Prostate gland (tissue), 2 donors: ENCODE results near the gene AP2M1. TPM values are rescaled to one million over a fixed set of nuclear protein-coding genes. Genes with fewer than 3 reads are reported as not detected.

Source experiments
- DNase-seq: peaks from one replicate; pipeline ENCODE4 v3.0.0-alpha.2; 2019; ENCODE audit warnings: low spot score
- H3K27ac ChIP-seq, 2 donors: fragments of 200-600 bp; sonication (generic); 2 replicates each; pipeline ENCODE4 v1.5.1; 2017 to 2019
- H3K27me3 ChIP-seq: fragments of 200-600 bp; sonication (generic); replicated peaks from 2 replicates; pipeline ENCODE4 v1.5.1; 2019; ENCODE audit not compliant: insufficient read depth
- H3K36me3 ChIP-seq, 2 donors: fragments of 200-600 bp; sonication (generic); 1 replicate in 1 of 2; 2 replicates in 1 of 2; pipeline versions ENCODE4 v1.5.1 to v1.8.1; 2017 to 2019
- H3K4me1 ChIP-seq: fragments of 200-600 bp; sonication (generic); replicated peaks from 2 replicates; pipeline ENCODE4 v1.5.1; 2019
- H3K4me3 ChIP-seq, 2 donors: fragments of 200-600 bp; sonication (generic); 2 replicates each; pipeline ENCODE4 v1.5.1; 2017 to 2019
- H3K9me3 ChIP-seq: fragments of 200-600 bp; sonication (generic); 2 replicates; pipeline ENCODE4 v1.5.1; 2017
- CTCF ChIP-seq, 4 experiments: fragments of 200-600 bp in 2 of 4; fragments of 450-650 bp in 2 of 4; sonication (generic) in 2 of 4; IDR thresholded peaks; 1 replicate in 3 of 4; 2 replicates in 1 of 4; pipeline ENCODE4 v1.5.1; 2016 to 2019; ENCODE audit warnings: antibody characterized with exemption in 4 of 4, mild to moderate bottlenecking in 2 of 4, moderate library complexity in 2 of 4
- POLR2A ChIP-seq: fragments of 450-650 bp; IDR thresholded peaks from one replicate; pipeline ENCODE4 v1.6.1; 2016; ENCODE audit warnings: antibody characterized with exemption, mild to moderate bottlenecking
- POLR2AphosphoS5 ChIP-seq: sonication (generic); formaldehyde crosslinking; IDR thresholded peaks from one replicate; pipeline ENCODE4 v1.6.1; 2017; ENCODE audit warnings: antibody characterized with exemption
- WGBS: methylation state at CpG from one replicate; pipeline ENCODE4 v1.1.5; 2018; 5-methylcytosine and 5-hydroxymethylcytosine counted together
- intact Hi-C: fragments of 100-400 bp; cut with DNase I; formaldehyde crosslinking; loops from one replicate; pipeline ENCODE4 v1.14.2; 2022
- total RNA-seq, 2 donors: library from RNA; depleted of rRNA; stranded (reverse); fragments of >200 nt; gene quantifications; one replicate each; pipeline ENCODE4 v1.1.0, GENCODE V29; 2016

Gene AP2M1
- total RNA-seq, 2 donors from 2014 or later = 183 to 307 TPM

GRCh38 chr3:184176377-184177330 is 2.0 kb downstream of the AP2M1 start:
- Histone ChIP-seq H3K4me3 (peak overlapping the region; percentile 75 to 83), H3K27me3 (no peaks in the 10 kb centered on the region), H3K9me3 (no peaks in the 10 kb centered on the region), H3K27ac (peak overlapping the region; percentile 83 to 88), H3K36me3 (peaks cover 19 to 28% of the 10 kb centered on the region in 2 donors), H3K4me1 (peaks cover 18% of the 10 kb centered on the region)
- TF ChIP-seq POLR2AphosphoS5 (no peak), CTCF (IDR thresholded peaks at IDR 0.05) (peak in 1 of 4 experiments; percentile 3), POLR2A (peak; percentile 13)
- intact Hi-C loops = loop anchor here (5.0 kb wide), 1 partner anchor 39 kb away; the partner anchor contains the start of gene EIF2B5
- WGBS = 25% methylated on average over 19 of the region's 19 CpGs
- no peak for DNase-seq

- peak overlapping the region; percentile 83 to 88 for H3K27ac ChIP-seq
- H3K4me3 ChIP-seq = peak overlapping the region in 1 of 2 donors; percentile 75
- peaks cover 24 to 30% of the 10 kb centered on the region in 2 donors for H3K36me3 ChIP-seq
Measured at GRCh38 chr3:184177331-184177731, 2.7 kb downstream of the AP2M1 start.

GRCh38 chr3:184177767-184178306 is 3.2 kb downstream of the AP2M1 start:
- WGBS = 88% methylated on average over 14 of the region's 14 CpGs
- Histone ChIP-seq H3K9me3 (no peaks in the 10 kb centered on the region), H3K27me3 (no peaks in the 10 kb centered on the region), H3K36me3 (peaks cover 26 to 33% of the 10 kb centered on the region in 2 donors), H3K4me1 (peaks cover 18% of the 10 kb centered on the region), H3K27ac (peak overlapping the region in 1 of 2 donors; percentile 88), H3K4me3 (no peak overlapping the region)
- TF ChIP-seq CTCF (IDR thresholded peaks at IDR 0.05) (no peak), POLR2A (no peak), POLR2AphosphoS5 (no peak)
- DNase-seq = no peak
- intact Hi-C loops = loop anchor here (5.0 kb wide), 1 partner anchor 41 kb away; the partner anchor contains the start of gene EIF2B5

More at GRCh38 chr3:184177331-184177731, 2.7 kb downstream of the AP2M1 start:
- 28% methylated on average over 4 of the region's 4 CpGs for WGBS
- no peak for DNase-seq
- Histone ChIP-seq H3K27me3 (no peaks in the 10 kb centered on the region), H3K9me3 (no peaks in the 10 kb centered on the region), H3K4me1 (peaks cover 18% of the 10 kb centered on the region)
- intact Hi-C loops = loop anchor here (5.0 kb wide), 1 partner anchor 40 kb away; the partner anchor contains the start of gene EIF2B5
- TF ChIP-seq CTCF (IDR thresholded peaks at IDR 0.05) = no peak
- TF ChIP-seq POLR2AphosphoS5 = no peak
- TF ChIP-seq POLR2A = no peak

- 94% methylated on average over 12 of the region's 13 CpGs for WGBS
- Histone ChIP-seq H3K4me1 (peaks cover 17% of the 10 kb centered on the region), H3K27ac (no peak overlapping the region), H3K4me3 (no peak overlapping the region), H3K9me3 (no peaks in the 10 kb centered on the region), H3K27me3 (no peaks in the 10 kb centered on the region), H3K36me3 (peaks cover 33% of the 10 kb centered on the region in 2 donors)
- intact Hi-C loops = loop anchor here (5.0 kb wide), 1 partner anchor 41 kb away; the partner anchor contains the start of gene EIF2B5
- TF ChIP-seq POLR2A = no peak
- TF ChIP-seq POLR2AphosphoS5 = no peak
- TF ChIP-seq CTCF (IDR thresholded peaks at IDR 0.05) = no peak
- DNase-seq = no peak
Measured at GRCh38 chr3:184178521-184179138, 4.0 kb downstream of the AP2M1 start.
